ENCODE data around the gene THUMPD3. TPM values are rescaled to one million over a fixed set of nuclear protein-coding genes. Genes with fewer than 3 reads are reported as not detected.
A peak's percentile ranks its signal among the peaks of the same experiment; 100 is the strongest.

Gene THUMPD3
- total and polyA plus RNA-seq, 2 of the 4 experiments (the other 2 are of a cell fraction), result 28.2 to 43.9 TPM

DNA sequence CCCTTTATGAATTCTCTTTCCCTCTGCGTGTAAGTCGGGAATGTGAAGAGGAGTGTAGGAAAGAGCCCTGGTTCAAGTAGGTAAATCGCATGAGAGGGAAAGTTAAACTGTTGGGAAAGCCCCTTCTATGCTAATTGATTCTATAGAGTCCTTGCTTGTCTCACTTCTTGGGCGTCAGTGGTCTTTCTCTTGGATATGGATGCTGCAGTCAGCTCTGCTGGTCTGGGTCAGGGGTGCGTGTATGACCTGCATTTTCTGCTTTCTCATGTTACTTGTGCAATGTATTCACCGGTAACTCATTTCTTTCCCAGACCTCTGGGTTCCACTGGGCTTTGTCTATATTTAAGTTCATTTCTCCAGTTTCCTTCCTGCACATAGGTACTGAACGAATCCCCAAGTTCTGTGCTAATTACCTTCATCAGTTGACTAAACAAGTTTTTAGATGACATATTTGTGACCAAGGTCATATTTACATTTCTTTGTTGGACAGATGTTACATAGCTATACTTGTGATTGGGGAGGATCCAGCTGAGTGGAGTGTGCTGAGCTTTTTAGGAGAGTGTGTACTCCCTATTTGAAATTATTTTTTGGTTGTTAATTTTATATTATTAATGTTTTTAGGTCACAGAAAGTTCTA is 36.0 kb downstream of the THUMPD3 start (continued):
- TF ChIP-seq, protein P1, sequence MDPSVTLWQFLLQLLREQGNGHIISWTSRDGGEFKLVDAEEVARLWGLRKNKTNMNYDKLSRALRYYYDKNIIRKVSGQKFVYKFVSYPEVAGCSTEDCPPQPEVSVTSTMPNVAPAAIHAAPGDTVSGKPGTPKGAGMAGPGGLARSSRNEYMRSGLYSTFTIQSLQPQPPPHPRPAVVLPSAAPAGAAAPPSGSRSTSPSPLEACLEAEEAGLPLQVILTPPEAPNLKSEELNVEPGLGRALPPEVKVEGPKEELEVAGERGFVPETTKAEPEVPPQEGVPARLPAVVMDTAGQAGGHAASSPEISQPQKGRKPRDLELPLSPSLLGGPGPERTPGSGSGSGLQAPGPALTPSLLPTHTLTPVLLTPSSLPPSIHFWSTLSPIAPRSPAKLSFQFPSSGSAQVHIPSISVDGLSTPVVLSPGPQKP (IDR thresholded peaks at IDR 0.05; ENCODE audit: borderline replicate concordance, low read depth, low read length), result no peak

DNA sequence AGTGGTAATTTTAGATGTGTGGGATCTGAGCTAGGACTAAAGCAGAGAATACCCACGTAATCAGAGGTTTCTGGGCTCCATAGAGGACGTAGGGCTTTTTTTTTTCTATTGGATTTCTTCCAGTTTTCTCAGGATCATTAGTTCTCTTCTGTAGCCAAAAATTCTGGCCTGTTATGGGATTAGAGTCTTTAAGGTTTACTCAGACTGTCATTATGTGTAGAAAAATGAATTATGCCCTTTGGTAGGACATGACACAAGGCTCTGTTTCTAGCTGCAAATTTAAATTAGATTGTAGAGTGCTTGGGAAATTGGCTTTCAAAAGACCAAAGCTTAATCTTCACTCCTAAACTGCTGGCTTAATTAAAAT is 36.5 kb downstream of the THUMPD3 start:
- POLR2A ChIA-PET (ENCODE audit: unreplicated experiment), result no interaction called here

More for the DNA sequence above, 36.5 kb downstream of the THUMPD3 start:
- dilution Hi-C loops (cut with HindIII; ENCODE audit: low sequenced_read_pairs, unreplicated experiment), result no loop called here
- no peak overlapping the region for H2BK20ac ChIP-seq (ENCODE audit: low read depth, low read length)
- in situ Hi-C loops (cut with MboI; ENCODE audit: low sequenced_read_pairs), result no loop called here
- peaks cover 3% of the 10 kb centered on the region; the same call in 1 of the 2 replicates for H3K9me1 ChIP-seq (ENCODE audit: insufficient read depth, low read length)
- no CpG with 5 or more reads among the region's 2 CpGs for WGBS, 2 experiments (ENCODE audit: extremely low coverage in 2 of 2, insufficient read length in 1 of 2)
- no peak for ATAC-seq (ENCODE audit: low read depth)
- peaks cover 4% of the 10 kb centered on the region for H3K36me3 ChIP-seq (ENCODE audit: control insufficient read depth, insufficient read depth, low read length)
- peaks cover 88% of the 10 kb centered on the region for H4K20me1 ChIP-seq (ENCODE audit: insufficient read depth, low read length)
- peak overlapping the region; percentile 95; the same call in 1 of the 2 replicates for H3K14ac ChIP-seq (replicated peaks; ENCODE audit: low read depth, low read length)
- intact Hi-C loops (cut with micrococcal nuclease), result loop anchor here (5.0 kb wide), 1 partner anchor 38 kb away; no protein-coding TSS in a partner anchor
- peak overlapping the region; percentile 95; the same call in 1 of the 2 replicates for H3K4ac ChIP-seq (ENCODE audit: low read depth, low read length)
- H3K4me3 ChIP-seq (ENCODE audit: insufficient read depth, low read depth, low read length), result peak overlapping the region; percentile 95
- no peak overlapping the region for H3K18ac ChIP-seq (ENCODE audit: low read depth, low read length)
- H3K23ac ChIP-seq (ENCODE audit: low read depth, low read length), result peak overlapping the region; percentile 9; the same call in 1 of the 2 replicates
- TF ChIP-seq MAFK (IDR thresholded peaks at IDR 0.05; ENCODE audit: low read depth, low read length) (no peak), MXI1 (IDR thresholded peaks at IDR 0.05; ENCODE audit: borderline replicate concordance, low read depth, low read length) (no peak), CEBPB (IDR thresholded peaks at IDR 0.05; ENCODE audit: low read depth, low read length) (no peak), FOS (IDR thresholded peaks at IDR 0.05; ENCODE audit: low read depth, low read length) (no peak), NFE2L2 (IDR thresholded peaks at IDR 0.05; ENCODE audit: low read depth, low read length) (no peak), CHD1 (IDR thresholded peaks at IDR 0.05; ENCODE audit: low read depth, low read length) (no peak), MAZ (IDR thresholded peaks at IDR 0.05; ENCODE audit: borderline replicate concordance, low read depth, low read length) (no peak)
- TF ChIP-seq, protein P2, sequence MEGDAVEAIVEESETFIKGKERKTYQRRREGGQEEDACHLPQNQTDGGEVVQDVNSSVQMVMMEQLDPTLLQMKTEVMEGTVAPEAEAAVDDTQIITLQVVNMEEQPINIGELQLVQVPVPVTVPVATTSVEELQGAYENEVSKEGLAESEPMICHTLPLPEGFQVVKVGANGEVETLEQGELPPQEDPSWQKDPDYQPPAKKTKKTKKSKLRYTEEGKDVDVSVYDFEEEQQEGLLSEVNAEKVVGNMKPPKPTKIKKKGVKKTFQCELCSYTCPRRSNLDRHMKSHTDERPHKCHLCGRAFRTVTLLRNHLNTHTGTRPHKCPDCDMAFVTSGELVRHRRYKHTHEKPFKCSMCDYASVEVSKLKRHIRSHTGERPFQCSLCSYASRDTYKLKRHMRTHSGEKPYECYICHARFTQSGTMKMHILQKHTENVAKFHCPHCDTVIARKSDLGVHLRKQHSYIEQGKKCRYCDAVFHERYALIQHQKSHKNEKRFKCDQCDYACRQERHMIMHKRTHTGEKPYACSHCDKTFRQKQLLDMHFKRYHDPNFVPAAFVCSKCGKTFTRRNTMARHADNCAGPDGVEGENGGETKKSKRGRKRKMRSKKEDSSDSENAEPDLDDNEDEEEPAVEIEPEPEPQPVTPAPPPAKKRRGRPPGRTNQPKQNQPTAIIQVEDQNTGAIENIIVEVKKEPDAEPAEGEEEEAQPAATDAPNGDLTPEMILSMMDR (conservative IDR thresholded peaks at IDR 0.05; ENCODE audit: low read depth, low read length), result no peak
- TF ChIP-seq, protein P3, sequence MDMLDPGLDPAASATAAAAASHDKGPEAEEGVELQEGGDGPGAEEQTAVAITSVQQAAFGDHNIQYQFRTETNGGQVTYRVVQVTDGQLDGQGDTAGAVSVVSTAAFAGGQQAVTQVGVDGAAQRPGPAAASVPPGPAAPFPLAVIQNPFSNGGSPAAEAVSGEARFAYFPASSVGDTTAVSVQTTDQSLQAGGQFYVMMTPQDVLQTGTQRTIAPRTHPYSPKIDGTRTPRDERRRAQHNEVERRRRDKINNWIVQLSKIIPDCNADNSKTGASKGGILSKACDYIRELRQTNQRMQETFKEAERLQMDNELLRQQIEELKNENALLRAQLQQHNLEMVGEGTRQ (IDR thresholded peaks at IDR 0.05; ENCODE audit: low read depth, low read length), result no peak
- no peak overlapping the region for H2AK9ac ChIP-seq (replicated peaks; ENCODE audit: low read depth, low read length, poor library complexity)
- no peak overlapping the region for H2AFZ ChIP-seq (replicated peaks; ENCODE audit: low read length, poor library complexity)
- no peaks in the 10 kb centered on the region for H3K27me3 ChIP-seq (ENCODE audit: control insufficient read depth, insufficient read depth, low read length)
- no peak overlapping the region for H2BK120ac ChIP-seq (ENCODE audit: low read depth, low read length)
- no TSS peak for BruUV-seq (replicated peaks)
- H3K9ac ChIP-seq (ENCODE audit: low read depth, low read length), result peak overlapping the region; percentile 98; the same call in 1 of the 2 replicates
- H2BK15ac ChIP-seq (ENCODE audit: low read depth, low read length), result no peak overlapping the region
- H3K79me1 ChIP-seq (ENCODE audit: low read depth in 1 of 2, low read length in 2 of 2), result peaks cover 0 to 20% of the 10 kb centered on the region in 2 experiments; a peak in 2 of 4 replicates
- no peak overlapping the region for H2AK5ac ChIP-seq (ENCODE audit: low read depth, low read length)
- peak overlapping the region; percentile 82 for H3K4me2 ChIP-seq (ENCODE audit: low read depth, low read length)
- peak overlapping the region; percentile 23; the same call in 1 of the 2 replicates for H3K27ac ChIP-seq (ENCODE audit: insufficient read depth, low read length)
- H4K91ac ChIP-seq (ENCODE audit: insufficient read depth, low read depth, low read length), result no peak overlapping the region
- peak; percentile 43 for DNase-seq
- peak overlapping the region; percentile 95; the same call in 1 of the 2 replicates for H3K56ac ChIP-seq (ENCODE audit: extremely low read depth, insufficient read depth, low read length)
- H3K9me3 ChIP-seq (ENCODE audit: control insufficient read depth, insufficient read depth, low read length), result no peaks in the 10 kb centered on the region
- H4K5ac ChIP-seq (ENCODE audit: low read depth, low read length), result no peak overlapping the region
- peaks cover 9% of the 10 kb centered on the region for H3K4me1 ChIP-seq (ENCODE audit: control insufficient read depth, insufficient read depth, low read length)
- no peak overlapping the region for H4K8ac ChIP-seq (ENCODE audit: low read depth in 2 of 2, low read length in 2 of 2)
- CTCF ChIA-PET, result interaction anchor here (0.5 to 1.1 kb wide), 2 partner anchors 74 to 106 kb away, joined by 3 read pairs; no protein-coding TSS in a partner anchor
- peak overlapping the region; percentile 97 for H2BK5ac ChIP-seq (ENCODE audit: low read depth, low read length, poor library complexity, severe bottlenecking)

All from IMR-90 (cell line).